HL-60 (cell line): ENCODE data around the gene UBE2J2.

Experiments used
- CTCF ChIP-seq: IDR thresholded peaks from one replicate; pipeline ENCODE4 v1.5.1; 2011; ENCODE audit warnings: low read length, control low read depth, inconsistent platforms; ENCODE audit not compliant: insufficient read depth
- GABPA ChIP-seq: IDR thresholded peaks from 2 replicates; pipeline ENCODE4 v1.6.1; 2012; ENCODE audit warnings: low read depth
- POLR2AphosphoS5 ChIP-seq: IDR thresholded peaks from 2 replicates; pipeline ENCODE4 v1.6.1; 2012; ENCODE audit warnings: low read depth
- SPI1 ChIP-seq: IDR thresholded peaks from 2 replicates; pipeline ENCODE4 v1.6.1; 2012; ENCODE audit warnings: low read depth, mild to moderate bottlenecking, borderline replicate concordance
- TF ChIP-seq, protein P1 (sequence below): IDR thresholded peaks from 2 replicates; pipeline ENCODE4 v1.6.1; 2012; ENCODE audit warnings: low read depth; ENCODE audit not compliant: insufficient replicate concordance

- no peak for TF ChIP-seq CTCF
- no peak for TF ChIP-seq POLR2AphosphoS5
- no peak for TF ChIP-seq GABPA
- TF ChIP-seq, protein P1, sequence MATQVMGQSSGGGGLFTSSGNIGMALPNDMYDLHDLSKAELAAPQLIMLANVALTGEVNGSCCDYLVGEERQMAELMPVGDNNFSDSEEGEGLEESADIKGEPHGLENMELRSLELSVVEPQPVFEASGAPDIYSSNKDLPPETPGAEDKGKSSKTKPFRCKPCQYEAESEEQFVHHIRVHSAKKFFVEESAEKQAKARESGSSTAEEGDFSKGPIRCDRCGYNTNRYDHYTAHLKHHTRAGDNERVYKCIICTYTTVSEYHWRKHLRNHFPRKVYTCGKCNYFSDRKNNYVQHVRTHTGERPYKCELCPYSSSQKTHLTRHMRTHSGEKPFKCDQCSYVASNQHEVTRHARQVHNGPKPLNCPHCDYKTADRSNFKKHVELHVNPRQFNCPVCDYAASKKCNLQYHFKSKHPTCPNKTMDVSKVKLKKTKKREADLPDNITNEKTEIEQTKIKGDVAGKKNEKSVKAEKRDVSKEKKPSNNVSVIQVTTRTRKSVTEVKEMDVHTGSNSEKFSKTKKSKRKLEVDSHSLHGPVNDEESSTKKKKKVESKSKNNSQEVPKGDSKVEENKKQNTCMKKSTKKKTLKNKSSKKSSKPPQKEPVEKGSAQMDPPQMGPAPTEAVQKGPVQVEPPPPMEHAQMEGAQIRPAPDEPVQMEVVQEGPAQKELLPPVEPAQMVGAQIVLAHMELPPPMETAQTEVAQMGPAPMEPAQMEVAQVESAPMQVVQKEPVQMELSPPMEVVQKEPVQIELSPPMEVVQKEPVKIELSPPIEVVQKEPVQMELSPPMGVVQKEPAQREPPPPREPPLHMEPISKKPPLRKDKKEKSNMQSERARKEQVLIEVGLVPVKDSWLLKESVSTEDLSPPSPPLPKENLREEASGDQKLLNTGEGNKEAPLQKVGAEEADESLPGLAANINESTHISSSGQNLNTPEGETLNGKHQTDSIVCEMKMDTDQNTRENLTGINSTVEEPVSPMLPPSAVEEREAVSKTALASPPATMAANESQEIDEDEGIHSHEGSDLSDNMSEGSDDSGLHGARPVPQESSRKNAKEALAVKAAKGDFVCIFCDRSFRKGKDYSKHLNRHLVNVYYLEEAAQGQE, result no peak
- no peak for TF ChIP-seq SPI1
Measured at GRCh38 chr1:1296070-1297061, 22.7 kb upstream of the UBE2J2 start.
